ENCODE results near the gene PLCB2.

DNA sequence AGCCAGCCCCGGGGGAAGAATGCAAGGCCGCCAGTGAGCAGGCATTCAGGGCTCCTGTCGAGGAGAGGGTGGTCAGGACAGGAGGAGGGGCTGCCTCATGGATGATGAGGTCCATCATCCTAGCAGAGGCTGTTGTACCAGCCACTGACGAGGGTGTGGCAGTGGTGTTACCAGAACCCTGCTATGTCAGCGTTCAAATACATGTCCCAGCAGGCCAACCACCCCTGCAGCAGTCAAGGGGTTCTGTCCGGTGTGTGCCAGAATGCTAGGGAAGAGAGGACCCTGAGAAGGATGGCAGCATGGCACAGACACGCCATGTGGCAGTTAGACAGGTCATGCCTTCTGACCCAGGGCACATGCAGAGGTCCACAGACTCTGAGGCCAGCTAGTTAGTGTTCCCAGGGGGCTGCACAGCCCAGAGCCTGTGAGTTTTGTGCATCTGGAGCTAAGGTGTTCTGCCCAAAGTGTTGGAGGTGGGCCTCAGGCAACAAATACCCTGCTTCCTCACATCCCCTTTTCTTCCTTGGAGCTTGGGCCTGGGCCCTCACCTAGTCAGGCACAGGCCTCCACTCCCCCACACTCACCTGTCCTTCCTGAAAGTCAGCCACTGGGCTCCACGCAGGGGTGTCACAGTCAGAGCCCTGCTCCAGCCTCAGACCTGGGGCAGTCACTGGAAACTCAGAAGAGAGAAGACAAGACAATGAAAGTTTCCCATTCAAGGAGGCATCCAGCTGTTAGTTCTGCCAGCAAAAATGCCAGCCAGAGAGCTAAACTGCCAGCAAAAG, 61.0 kb downstream of the PLCB2 start:
- TF ChIP-seq SMC3 (conservative IDR thresholded peaks at IDR 0.05; ENCODE audit: poor library complexity) (no peak), CTCF (IDR thresholded peaks at IDR 0.05; ENCODE audit: poor library complexity, severe bottlenecking) (no peak), EZH2 (IDR thresholded peaks at IDR 0.05; ENCODE audit: borderline replicate concordance, insufficient read depth, low read length, poor library complexity, severe bottlenecking) (no peak), TAF1 (IDR thresholded peaks at IDR 0.05; ENCODE audit: low read depth) (no peak)
